K562 (cell line): ENCODE data around the gene KRT39. TPM values are rescaled to one million over a fixed set of nuclear protein-coding genes. Genes with fewer than 3 reads are reported as not detected.

Experiments
- ATAC-seq: fragments of 200-7000 bp; cut with Tn5 transposase; 3 replicates; pipeline ENCODE4 v1.9.1; 2020; ENCODE audit warnings: moderate library complexity
- BruUV-seq: library from RNA; stranded (reverse); fragments of 400-500 nt; replicated peaks from 2 replicates; lab custom pipeline; 2021; lab: Mats Ljungman, UMichigan
- CTCF ChIA-PET: fragments of 300-600 bp; formaldehyde crosslinking; extraction: SDS; loops from one replicate; lab custom pipeline; 2021; ENCODE audit warnings: low intra/inter-chr PET ratio; lab: Yijun Ruan, JAX
- POLR2A ChIA-PET: fragments of 300-600, 350-650 bp; sonication (Branson Sonifier 250); formaldehyde crosslinking; extraction: SDS; loops from one replicate; lab custom pipeline; 2021; ENCODE audit warnings: antibody characterized with exemption, inconsistent platforms; lab: Yijun Ruan, JAX
- DNase-seq, 4 experiments: peaks; one replicate each; pipeline versions ENCODE4 v3.0.0 to v3.0.0-alpha.2; 2011 to 2018; ENCODE audit warnings: low spot score in 3 of 4, mixed read lengths in 3 of 4; ENCODE audit errors: extremely low read depth in 1 of 4
- FAIRE-seq: peaks from 2 replicates; lab custom pipeline; 2011; peaks lifted over from hg19 to GRCh38; lab: Jason Lieb, UNC
- H2AFZ ChIP-seq: 2 replicates; pipeline ENCODE4 v1.6.0; 2011; ENCODE audit warnings: low read depth, low read length, control low read depth, inconsistent platforms
- H3K27ac ChIP-seq: fragments of 200-600 bp; 3 replicates; pipeline ENCODE4 v1.8.0; 2011; ENCODE audit warnings: low read depth, mild to moderate bottlenecking, control low read depth, inconsistent platforms, low read length, moderate library complexity, mixed read lengths; ENCODE audit errors: extremely low read depth
- H3K27me3 ChIP-seq, 2 experiments: fragments of 300-600 bp in 1 of 2; 2 replicates in 1 of 2; 3 replicates in 1 of 2; pipeline versions ENCODE4 v1.6.0 to v1.8.0; 2011; ENCODE audit warnings: inconsistent platforms in 2 of 2, low read length in 2 of 2, mild to moderate bottlenecking in 1 of 2, mixed read lengths in 1 of 2, moderate library complexity in 1 of 2; ENCODE audit not compliant: control insufficient read depth in 2 of 2, insufficient read depth in 2 of 2
- H3K36me3 ChIP-seq: fragments of 300-600 bp; 3 replicates; pipeline ENCODE4 v1.8.0; 2011; ENCODE audit warnings: mild to moderate bottlenecking, low read length, inconsistent platforms; ENCODE audit not compliant: control insufficient read depth, insufficient read depth
- H3K4me1 ChIP-seq, 2 experiments: fragments of 200-600 bp in 1 of 2; replicated peaks in 1 of 2; 2 replicates in 1 of 2; 3 replicates in 1 of 2; pipeline versions ENCODE4 v1.5.1 to v1.8.0; 2011; ENCODE audit warnings: inconsistent platforms in 2 of 2, low read length in 2 of 2, mild to moderate bottlenecking in 1 of 2, mixed read lengths in 1 of 2, moderate library complexity in 1 of 2; ENCODE audit not compliant: control insufficient read depth in 2 of 2, insufficient read depth in 2 of 2
- H3K4me2 ChIP-seq: 2 replicates; pipeline ENCODE4 v1.6.1; 2011; ENCODE audit warnings: low read length, control low read depth, inconsistent platforms, mixed read lengths; ENCODE audit not compliant: insufficient read depth
- H3K4me3 ChIP-seq: fragments of 200-600 bp; sonication (generic), shearing (Covaris generic); 2 replicates; pipeline ENCODE4 v1.5.1; 2016; ENCODE audit warnings: control low read depth, inconsistent platforms
- H3K79me2 ChIP-seq: fragments of 200-600 bp; 3 replicates; pipeline ENCODE4 v1.8.0; 2011; ENCODE audit warnings: low read length, inconsistent platforms; ENCODE audit not compliant: control insufficient read depth, insufficient read depth
- H3K9ac ChIP-seq, 2 experiments: 2 replicates each; pipeline versions ENCODE4 v1.6.0 to v1.6.1; 2011; ENCODE audit warnings: low read depth in 2 of 2, low read length in 2 of 2, control low read depth in 1 of 2, inconsistent platforms in 1 of 2, mild to moderate bottlenecking in 1 of 2, mixed read lengths in 1 of 2; ENCODE audit not compliant: insufficient read depth in 1 of 2
- H3K9me1 ChIP-seq: one replicate; pipeline ENCODE4 v1.6.0; 2011; ENCODE audit warnings: inconsistent platforms, mild to moderate bottlenecking, low read length, moderate library complexity; ENCODE audit not compliant: control insufficient read depth, insufficient read depth
- H3K9me3 ChIP-seq: replicated peaks from 2 replicates; pipeline ENCODE4 v1.5.1; 2011; ENCODE audit warnings: low read depth, low read length, inconsistent platforms; ENCODE audit not compliant: control insufficient read depth, insufficient read depth
- H4K20me1 ChIP-seq: replicated peaks from 2 replicates; pipeline ENCODE4 v1.6.1; 2011; ENCODE audit warnings: low read length, inconsistent platforms, mixed read lengths; ENCODE audit not compliant: control insufficient read depth, insufficient read depth
- CBFA2T2 ChIP-seq: fragments of 450-650 bp; conservative IDR thresholded peaks from 2 replicates; pipeline ENCODE4 v1.6.1; 2017; ENCODE audit warnings: mild to moderate bottlenecking
- HBP1 ChIP-seq: fragments of 450-650 bp; formaldehyde crosslinking; IDR thresholded peaks from 2 replicates; pipeline ENCODE4 v1.4.0; 2022; ENCODE audit warnings: missing genetic modification characterization
- MBD2 ChIP-seq: sonication (generic); IDR thresholded peaks from 2 replicates; pipeline ENCODE4 v1.6.1; 2016; ENCODE audit warnings: low read depth, borderline replicate concordance
- SMARCC2 ChIP-seq: fragments of 450-650 bp; IDR thresholded peaks from 2 replicates; pipeline ENCODE4 v1.6.1; 2017; ENCODE audit warnings: antibody characterized with exemption, moderate library complexity, mild to moderate bottlenecking, low read depth
- SREBF1 ChIP-seq: fragments of 150-350 bp; IDR thresholded peaks from 2 replicates; pipeline ENCODE4 v1.6.1; 2014; ENCODE audit warnings: antibody characterized with exemption, low read depth, low read length, borderline replicate concordance
- TCF3 ChIP-seq: sonication (generic); formaldehyde crosslinking; IDR thresholded peaks from 2 replicates; pipeline ENCODE4 v1.4.0; 2020; ENCODE audit warnings: mild to moderate bottlenecking, missing genetic modification reagents
- XRCC3 ChIP-seq: fragments of 450-650 bp; IDR thresholded peaks from 2 replicates; pipeline ENCODE4 v1.6.1; 2017; ENCODE audit warnings: mild to moderate bottlenecking, moderate library complexity
- WGBS: fragments of 100-300 bp; shearing (Covaris generic); methylation state at CpG from one replicate; pipeline ENCODE4 v1.1.6; 2016; ENCODE audit warnings: low coverage, mixed read lengths; ENCODE audit not compliant: insufficient coverage; ENCODE audit errors: missing lambda C conversion rate; 5-methylcytosine and 5-hydroxymethylcytosine counted together
- in situ Hi-C: fragments of 300-500 bp; cut with MboI; formaldehyde crosslinking; loops from 4 replicates; pipeline ENCODE4 v1.15.0; 2018; ENCODE audit warnings: inconsistent platforms, mixed read lengths
- intact Hi-C: fragments of 100-400 bp; cut with micrococcal nuclease; formaldehyde crosslinking; loops from 2 replicates; pipeline ENCODE4 v1.14.2; 2022
- polyA plus RNA-seq, 8 experiments: library from polyadenylated mRNA; depleted of rRNA in 4 of 8; stranded (reverse) in 5 of 8; unstranded in 3 of 8; fragments of >200 nt; fragmentation: Nextera tagmentation in 2 of 8; fragmentation: Illumina TruSeq in 1 of 8; extraction: Ambion mirVana in 2 of 8; extraction: Trizol in 1 of 8; gene quantifications; 2 replicates each; pipeline versions ENCODE4 v1.2.1 to v1.2.3, GENCODE V29; 2011 to 2014; ENCODE audit warnings: inconsistent platforms in 1 of 8, missing spikeins in 1 of 8
- total RNA-seq, 7 experiments: library from RNA; depleted of rRNA in 6 of 7; stranded (reverse); fragments of >200 nt in 6 of 7; fragmentation: Illumina TruSeq in 2 of 7; extraction: Trizol in 2 of 7; gene quantifications; 2 replicates each; pipeline versions ENCODE4 v1.2.1 to v1.2.3, GENCODE V29; 2011 to 2021; ENCODE audit warnings: low replicate concordance in 1 of 7

KRT39 gene
- total and polyA plus RNA-seq, 9 of the 15 experiments (the other 6 are each of a cell fraction or from before 2014, with no cell fraction given): not detected

DNA sequence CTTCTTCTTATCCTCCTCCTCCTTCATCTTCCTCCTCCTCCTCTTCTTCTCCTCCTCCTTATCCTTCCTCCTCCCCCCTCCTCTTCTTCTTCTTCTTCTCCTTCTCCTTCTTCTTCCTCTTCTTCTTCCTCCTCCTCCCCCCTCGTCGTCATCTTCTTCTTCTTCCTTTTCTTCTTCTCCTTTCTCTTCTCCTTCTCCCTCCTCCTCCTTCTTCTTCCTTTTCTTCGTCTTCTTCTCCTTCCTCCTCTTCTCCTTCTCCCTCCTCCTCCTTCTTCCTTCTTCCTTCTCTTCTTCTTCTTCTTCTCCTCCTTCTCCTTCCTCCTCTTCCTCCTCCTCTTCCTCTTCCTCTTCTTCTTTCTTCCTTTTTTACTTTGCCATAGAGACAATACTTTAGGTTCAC, 24.2 kb downstream of the KRT39 start (continued):
- TF ChIP-seq HBP1 (CRISPR knock-in tag) (0 out of 2 replicates have a peak, but pooled peaks have one; percentile 15), XRCC3 (no peak), TCF3 (no peak)

DNA sequence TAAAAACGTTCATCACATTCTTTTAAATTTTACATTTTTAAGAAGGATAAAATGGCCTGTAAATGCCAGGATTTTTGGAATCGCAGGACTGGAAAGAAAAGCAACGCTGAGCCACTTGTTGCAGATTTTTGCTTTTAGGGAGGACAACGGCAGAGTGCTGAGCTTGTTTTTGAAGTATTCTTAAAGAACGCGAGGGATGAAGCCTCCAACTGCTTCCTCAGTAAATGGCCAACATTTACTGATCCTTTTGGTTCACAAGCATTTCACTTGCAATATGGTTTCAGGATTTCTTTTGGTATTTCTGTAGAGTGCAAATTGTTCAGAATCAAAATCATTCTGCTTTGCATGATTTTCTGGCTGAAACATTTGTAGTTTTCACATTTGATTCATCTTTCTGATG, 26.5 kb downstream of the KRT39 start:
- in situ Hi-C loops: no loop called here
- POLR2A ChIA-PET: no interaction called here
- 2% methylated on average over 6 of the region's 6 CpGs for WGBS

More for the DNA sequence above, 26.5 kb downstream of the KRT39 start:
- H3K4me2 ChIP-seq: no peak overlapping the region
- CTCF ChIA-PET: no interaction called here
- H3K79me2 ChIP-seq: no peaks in the 10 kb centered on the region
- no TSS peak for BruUV-seq
- intact Hi-C loops: no loop called here
- H3K9me3 ChIP-seq: no peaks in the 10 kb centered on the region
- no peak overlapping the region for H3K27ac ChIP-seq
- H3K9ac ChIP-seq: no peak overlapping the region
- peaks cover 0 to 5% of the 10 kb centered on the region in 2 experiments; a peak in 1 of 5 replicates for H3K4me1 ChIP-seq
- FAIRE-seq (no peak), DNase-seq (no peak), ATAC-seq (no peak)
- H2AFZ ChIP-seq: no peak overlapping the region
- no peaks in the 10 kb centered on the region for H3K36me3 ChIP-seq
- peaks cover 16 to 25% of the 10 kb centered on the region in 2 experiments for H3K27me3 ChIP-seq
- H3K4me3 ChIP-seq: no peak overlapping the region
- no peaks in the 10 kb centered on the region for H3K9me1 ChIP-seq
- H4K20me1 ChIP-seq: no peaks in the 10 kb centered on the region
- no peak for TF ChIP-seq CBFA2T2
- no peak for TF ChIP-seq SMARCC2
- no peak for TF ChIP-seq SREBF1
- no peak for TF ChIP-seq MBD2
